GM10266 (cell line): ENCODE data around the gene C2orf76.

Experiments
- DNase-seq: peaks from one replicate; pipeline ENCODE4 v3.0.0; 2012; ENCODE audit errors: extremely low spot score
- CTCF ChIP-seq: IDR thresholded peaks from 2 replicates; pipeline ENCODE4 v1.5.1; 2012; ENCODE audit warnings: mild to moderate bottlenecking, low read depth; ENCODE audit not compliant: control insufficient read depth, insufficient read depth; ENCODE audit errors: missing control alignments

C2orf76 gene

GRCh38 chr2:119366649-119367471 lies at the start of gene C2orf76, which contains the start of gene DBI:
Gene C2orf76, minus strand, starts transcription at chr2:119366834. Its CDS starts 26,875 bp downstream, at chr2:119339959.
Gene DBI, plus strand, starts transcription at chr2:119366977. Its CDS starts 75 bp downstream, at chr2:119367052.
- no peak for TF ChIP-seq CTCF
- peak; percentile 92 for DNase-seq

- no peak for DNase-seq
- TF ChIP-seq CTCF = no peak
Measured at GRCh38 chr2:119415630-119416029, 49.0 kb upstream of the C2orf76 start.

DNA sequence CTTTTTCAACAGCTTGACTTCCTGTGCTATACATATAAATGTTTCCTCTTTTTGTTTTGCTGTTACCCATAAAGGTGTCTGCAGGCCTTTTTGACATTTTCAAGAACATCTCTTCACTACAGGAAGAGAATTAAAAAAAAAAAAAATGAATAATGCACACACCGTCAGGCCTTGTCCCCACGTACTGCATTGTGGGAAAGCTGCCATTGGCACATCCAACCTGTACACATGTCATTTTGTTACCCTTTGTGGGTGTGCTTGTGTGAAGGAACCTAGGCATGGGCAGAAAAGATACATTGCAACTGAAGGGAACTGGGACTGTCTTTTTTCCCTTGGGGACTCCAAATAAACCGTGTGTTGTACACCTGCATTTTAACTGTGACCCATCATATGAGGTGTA lies 48.3 kb upstream of the C2orf76 start:
- no peak for DNase-seq
- TF ChIP-seq CTCF = no peak

DNA sequence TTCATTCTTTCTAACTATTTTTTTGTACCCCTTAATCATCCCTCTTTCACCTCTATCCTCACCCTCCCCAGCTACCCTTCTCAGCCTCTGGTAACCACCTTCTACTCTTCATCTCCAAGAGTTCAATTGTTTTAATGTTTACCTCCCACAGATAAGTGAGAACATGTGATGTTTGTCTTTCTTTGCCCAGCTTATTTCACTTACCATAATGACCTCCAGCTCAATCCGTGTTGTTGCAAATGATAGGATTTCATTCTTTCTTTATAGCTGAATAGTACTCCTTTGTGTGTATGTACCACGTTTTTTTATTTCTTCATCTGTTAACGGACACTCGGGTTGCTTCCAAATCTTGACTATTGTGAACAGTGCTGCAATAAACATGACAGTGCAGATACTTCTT lies 42.9 kb upstream of the C2orf76 start:
- no peak for TF ChIP-seq CTCF
- DNase-seq = no peak

GRCh38 chr2:119408221-119408619 lies 41.6 kb upstream of the C2orf76 start:
- DNase-seq = no peak
- no peak for TF ChIP-seq CTCF

- peak; percentile 67 for DNase-seq
- peak; percentile 84 for TF ChIP-seq CTCF
Measured at GRCh38 chr2:119407430-119408220, 41.0 kb upstream of the C2orf76 start.
